Iris pigment epithelial cell (primary cell): Measurements from ENCODE around the gene CERS5.

ENCODE experiments used
- DNase-seq: peaks from one replicate; pipeline ENCODE4 v3.0.0-alpha.2; 2011; ENCODE audit warnings: low read depth

CERS5 gene

DNA sequence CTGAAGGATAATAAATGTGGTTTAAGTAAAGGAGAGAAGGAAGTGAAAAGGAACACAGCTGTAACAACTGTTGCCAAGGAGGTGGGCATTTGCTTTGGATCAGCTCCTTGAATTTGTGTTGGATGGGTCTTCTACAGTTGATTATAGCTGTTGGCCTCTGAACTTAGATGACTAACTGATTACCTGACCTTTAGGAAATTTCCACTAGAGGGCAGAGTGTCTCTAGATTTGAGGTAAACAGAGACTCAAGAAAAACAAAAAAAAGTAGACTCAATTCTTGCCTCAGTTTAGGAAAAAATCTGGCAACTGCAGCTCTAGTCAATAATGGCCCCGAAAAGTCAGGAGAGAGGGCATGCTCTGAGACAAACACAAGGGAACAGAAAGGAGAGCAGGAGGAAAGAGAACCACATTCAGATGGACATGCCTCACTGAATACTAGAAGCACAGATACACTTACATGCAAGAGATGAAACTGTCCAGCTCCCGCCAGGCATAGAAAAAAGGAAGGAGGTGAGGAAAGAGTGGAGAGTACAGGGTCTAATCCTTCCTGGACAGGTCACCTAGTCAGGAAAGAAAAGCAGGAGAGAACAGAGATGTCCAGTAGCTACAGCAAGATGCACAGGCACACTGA is 34.5 kb downstream of the CERS5 start:
- DNase-seq, result peak; percentile 18

DNA sequence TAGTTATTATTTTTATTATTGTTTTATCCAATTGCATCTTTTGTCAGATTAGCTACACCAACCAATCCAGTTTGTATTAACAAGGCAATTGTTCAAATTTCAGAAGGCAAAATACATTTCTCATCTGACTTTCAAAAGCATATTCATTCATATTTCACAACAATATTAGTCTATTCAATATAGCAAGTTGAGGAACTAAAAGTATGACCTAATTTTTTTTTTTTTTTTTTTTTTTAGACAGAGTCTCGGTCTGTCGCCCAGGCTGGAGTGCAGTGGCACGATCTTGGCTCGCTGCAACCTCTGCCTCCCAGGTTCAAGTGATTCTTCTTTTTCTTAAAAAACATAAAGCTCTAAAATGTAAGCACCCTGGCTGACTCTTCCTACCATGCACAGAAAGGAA is 37.9 kb downstream of the CERS5 start:
- DNase-seq, result no peak

DNA sequence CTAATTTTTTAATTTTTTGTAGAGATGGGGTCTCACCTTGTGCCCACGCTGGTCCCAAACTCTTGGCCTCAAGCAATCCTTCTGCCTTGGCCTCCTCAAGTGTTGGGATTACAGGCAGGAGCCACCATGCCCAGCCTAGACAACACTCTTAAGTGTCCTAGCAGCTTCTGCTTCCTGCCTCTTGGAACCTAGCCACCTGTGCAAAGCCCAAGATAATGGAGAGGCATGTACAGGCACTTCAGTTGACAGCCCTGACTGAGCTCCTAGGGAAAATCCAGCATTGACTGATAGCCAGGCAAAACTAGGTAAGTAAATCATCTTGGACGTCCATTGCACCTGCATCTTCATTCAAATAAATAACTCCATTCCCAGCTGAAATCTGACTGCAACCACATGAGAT is 39.6 kb downstream of the CERS5 start:
- DNase-seq, result no peak

DNA sequence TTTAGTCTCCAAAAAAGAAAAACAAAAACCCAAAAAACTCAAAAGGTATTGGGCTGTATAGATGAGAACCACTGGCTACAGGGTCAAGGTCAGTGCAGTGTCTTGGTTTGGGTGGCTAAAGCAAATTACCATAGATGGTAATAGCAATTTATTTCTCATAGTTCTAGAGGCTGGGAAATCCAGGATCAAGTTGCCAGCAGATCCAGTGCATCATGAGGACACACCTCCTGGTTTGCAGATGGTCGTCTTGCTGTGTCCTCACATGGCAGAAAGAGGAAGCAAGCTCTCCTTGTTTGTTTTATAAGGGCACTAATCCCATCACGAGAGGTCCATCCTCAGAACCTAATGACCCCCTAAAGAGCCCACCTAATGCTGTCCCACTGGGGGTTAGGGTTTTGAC is 44.0 kb downstream of the CERS5 start:
- peak; percentile 22 for DNase-seq

DNA sequence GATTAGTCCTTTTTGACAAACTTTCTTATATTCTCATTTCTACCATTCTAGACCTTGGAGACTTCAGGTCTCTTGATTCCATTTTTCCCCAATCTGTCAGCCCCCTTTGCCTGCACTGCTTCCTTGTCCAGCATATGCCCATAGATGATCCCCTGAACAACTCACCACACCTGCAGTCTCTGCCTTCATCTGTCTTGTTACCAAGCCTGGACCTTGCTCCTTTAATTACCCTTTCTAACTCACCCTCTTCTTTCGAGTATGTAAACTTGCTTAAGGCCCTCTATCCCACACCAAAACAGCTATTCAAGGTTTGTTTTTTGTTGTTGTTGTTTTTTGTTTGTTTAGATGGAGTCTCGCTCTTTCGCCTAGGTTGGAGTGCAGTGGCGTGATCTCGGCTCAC is 45.5 kb downstream of the CERS5 start:
- DNase-seq, result no peak

DNA sequence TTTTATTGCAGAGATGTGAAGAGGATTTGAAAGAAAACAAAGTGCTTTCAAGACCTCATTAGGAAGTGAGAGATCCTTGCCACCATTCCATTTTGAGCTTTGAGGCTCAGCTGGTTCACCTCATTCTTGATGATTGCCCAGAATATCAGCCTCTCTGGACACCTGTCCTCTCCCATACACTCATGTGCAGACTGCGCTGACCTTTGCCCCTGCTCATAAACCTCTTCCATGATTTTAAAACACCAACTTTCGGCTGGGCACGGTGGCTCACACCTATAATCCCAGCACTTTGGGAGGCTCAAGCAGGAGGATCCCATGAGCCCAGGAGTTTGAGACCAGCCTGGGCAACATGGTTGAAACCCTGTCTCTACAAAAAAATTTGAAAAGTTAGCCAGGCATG is 46.2 kb downstream of the CERS5 start:
- no peak for DNase-seq

DNA sequence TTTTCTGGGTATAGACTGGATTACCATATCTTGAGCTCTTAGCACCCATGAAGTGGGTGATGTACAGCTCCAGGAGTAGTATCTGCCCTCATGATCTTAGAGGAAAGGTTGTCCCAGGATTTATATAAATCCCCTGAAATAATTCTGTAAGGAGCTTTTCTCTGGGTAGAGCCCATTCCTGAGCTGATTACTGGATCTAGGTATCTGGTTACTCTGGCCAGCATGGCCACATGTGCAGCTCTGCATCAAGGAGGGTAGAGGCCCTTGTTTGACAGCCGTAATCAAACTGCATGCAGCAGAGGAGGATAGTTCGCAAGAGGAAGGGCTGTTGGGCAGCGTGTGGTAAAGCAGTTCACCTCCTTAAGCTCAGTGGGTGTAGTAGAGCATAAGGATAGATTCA is 46.6 kb downstream of the CERS5 start:
- DNase-seq, result no peak

DNA sequence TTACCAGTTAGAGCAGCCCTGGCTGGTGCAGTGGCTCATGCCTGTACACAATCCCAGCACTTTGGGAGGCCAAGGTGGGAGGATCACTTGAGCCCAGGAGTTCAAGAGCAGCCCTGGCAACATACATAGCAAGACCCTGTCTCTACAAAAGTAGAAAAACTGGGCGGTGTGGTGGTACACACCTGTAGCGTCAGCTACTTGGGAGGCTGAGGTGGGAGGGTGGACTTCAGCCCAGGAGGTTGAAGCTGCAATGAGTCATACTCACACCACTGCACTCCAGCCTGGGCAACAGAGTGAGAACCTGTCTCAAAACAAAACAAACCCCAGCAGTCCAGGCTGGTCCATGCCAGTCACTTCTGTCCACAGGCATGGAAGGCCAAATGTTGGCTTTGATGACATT is 47.8 kb downstream of the CERS5 start:
- DNase-seq, result no peak

DNA sequence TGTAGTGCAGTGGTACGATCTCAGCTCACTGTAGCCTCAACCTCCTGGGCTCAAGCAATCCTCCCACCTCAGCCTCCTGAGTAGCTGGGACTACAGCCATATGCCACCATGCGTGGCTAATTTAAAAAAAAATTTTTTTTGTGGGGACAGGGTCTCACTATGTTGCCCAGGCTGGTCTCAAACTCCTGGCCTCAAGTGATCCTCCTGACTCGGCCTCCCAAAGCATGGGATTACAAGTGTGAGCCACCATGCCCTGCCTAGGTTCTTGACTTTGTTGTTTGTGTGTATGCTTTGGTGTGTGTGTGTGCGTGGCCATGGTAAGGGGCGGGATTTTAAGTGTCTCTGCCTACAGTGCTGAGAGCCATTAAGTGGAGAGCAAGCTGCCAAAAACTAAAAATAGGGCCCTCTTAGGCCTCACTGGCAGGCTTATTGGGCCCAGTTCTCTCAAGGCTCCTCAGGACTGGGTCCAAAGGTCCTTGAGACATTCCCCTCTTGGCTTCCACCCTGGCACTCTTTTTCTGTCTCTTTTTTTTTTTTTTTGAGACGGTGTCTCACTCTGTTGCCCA is 50.0 kb downstream of the CERS5 start:
- DNase-seq, result no peak

DNA sequence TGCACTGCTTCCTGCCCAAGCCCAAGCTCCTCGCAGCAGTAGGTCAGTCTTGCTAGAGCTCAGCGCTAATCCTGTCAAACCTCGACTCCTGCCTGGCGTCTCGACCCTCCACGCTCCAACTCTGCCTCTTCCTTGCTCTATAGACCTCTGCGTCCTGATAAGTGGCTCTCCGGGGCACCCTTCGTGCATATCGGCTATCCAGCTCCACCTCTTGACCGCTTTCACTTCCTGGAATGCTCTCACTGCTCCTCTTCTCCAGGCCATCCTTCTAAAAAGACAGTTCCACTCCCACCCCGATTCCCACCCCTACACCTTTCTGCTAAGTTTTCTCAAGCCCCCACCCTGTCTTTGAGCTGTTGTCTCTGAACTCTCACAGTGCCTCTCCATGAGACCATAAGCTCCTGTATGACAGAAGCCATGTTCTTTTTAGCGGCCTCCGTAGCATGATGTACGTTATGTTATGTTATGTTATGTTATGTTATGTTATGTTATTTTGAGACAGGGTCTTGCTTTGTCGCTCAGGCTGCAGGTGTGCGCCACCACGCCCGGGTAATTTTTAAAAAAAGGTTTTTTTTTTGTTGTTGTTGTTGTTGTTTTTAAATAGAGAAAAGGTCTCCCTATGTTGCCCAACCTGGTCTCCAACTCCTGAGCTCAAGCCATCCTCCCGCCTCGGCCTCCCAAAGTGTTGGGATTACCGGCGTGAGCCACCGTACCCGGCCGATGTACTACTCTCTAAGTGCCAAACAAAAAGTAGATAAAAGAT is 54.5 kb downstream of the CERS5 start:
- no peak for DNase-seq

DNA sequence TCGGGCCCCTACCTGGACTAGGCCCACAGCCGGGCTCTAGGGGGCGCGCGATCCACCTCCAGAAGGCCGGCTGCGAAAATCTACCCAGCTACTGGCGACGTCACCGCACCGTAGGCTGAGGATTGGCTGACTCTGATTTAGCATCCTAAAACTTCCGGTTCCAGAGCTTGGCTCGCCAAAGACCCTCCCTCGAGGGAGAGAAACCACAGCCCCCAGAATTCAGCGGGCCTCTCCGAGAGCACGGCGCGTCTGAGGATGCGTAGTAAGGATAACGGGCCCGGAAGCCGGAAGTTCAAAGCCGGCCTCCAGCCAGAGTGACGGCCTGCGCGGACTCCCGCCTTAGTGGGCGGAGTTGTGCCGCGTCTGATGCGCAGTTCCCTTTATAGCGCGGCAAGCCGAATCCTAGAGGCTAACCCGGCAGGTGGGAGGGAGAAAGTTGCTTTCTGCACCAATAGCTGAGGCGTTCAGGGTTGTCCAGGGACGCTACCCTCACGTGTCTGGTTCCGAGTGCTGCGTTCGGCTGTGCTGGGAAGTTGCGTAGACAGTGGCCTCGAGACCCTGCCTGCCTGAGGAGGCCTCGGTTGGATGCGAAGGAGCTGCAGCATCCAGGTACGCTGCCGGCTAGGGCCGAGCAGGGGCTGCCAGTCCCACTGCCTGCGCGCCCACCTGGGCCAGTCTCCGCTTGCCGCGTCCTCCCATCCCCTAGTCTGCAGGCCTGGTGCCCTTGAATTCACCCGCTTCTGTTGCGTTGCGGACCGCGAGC is 55.3 kb downstream of the CERS5 start, which contains the start of gene COX14:
Gene COX14, plus strand, starts transcription at position 544 of the 763 bp plus-strand sequence. CDS start 7,808 bp downstream, outside the sequence.
- DNase-seq, result peak; percentile 100

DNA sequence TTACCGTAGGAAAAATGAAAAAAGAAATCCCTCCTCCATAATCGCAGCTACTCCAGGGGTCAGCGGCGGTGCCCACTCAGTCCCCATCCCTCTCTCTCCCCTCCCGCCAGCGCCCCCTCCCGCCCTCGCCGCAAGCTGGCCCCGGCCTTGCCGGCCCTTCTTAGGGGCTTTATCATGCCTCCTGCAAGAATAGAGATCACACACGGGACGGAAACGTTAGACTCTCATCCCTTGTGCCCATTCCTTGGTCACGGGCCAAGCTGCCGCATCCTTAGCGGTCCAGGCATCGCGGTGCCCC is 55.8 kb downstream of the CERS5 start:
- DNase-seq, result no peak

DNA sequence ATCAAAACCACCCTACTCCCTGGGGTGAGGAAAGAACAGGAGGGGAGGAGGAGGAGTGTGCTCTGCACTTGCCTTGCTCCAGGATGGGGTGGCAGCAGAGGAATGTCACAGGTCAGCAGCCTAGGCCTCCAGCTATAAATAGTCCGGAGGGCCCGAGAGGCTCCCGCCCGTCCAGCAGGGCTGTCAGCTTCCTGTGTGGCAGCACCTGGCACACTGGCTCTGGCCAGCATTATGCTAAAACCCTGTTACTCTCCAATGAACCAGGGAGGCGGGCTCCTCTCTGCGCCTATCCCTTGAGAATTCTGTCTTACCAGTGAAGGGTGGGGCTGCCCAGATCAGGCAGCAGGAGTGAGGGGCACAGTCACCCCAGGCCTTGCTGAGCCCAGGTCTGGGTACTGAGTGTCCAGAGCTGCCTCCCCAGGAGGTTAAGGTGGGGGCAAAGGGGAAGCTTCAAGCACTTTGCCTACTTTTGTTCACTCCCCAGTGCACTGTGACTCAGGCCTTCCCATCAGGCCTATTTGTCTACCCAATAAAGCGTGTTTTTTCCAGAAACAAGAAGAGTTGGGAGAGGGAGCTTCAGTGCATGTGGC is 56.3 kb downstream of the CERS5 start:
- peak; percentile 25 for DNase-seq

DNA sequence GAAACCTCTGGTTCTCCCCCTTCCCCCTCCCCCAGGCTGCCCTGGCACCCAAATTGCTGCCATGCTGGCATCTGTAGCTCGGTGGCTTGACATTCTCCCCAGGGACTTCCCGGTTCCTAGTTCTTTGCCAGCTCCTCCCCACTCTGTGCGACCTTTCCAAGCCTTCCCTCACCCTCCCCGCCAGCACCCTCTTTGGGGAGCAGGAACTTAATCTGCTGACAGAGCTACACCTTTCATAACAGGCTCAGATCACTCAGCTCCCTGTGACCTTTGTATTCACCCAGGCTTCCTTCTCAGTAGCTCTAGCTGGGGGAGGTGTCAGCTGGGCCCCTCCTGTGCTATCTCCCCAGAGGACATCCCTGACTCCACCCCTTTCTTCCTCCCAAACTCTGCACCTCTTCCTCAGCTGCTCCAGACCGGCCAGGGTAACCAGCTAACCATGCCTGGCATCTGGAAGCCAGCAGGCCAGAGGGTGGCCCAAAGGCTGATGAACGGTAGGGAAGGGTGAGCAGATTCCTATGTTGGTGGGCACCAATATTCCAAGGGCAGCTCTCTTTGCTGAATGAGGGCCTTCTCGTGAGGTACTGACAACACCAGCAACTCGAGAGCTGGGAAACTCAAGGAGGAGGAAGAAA is 56.9 kb downstream of the CERS5 start:
- DNase-seq, result no peak

DNA sequence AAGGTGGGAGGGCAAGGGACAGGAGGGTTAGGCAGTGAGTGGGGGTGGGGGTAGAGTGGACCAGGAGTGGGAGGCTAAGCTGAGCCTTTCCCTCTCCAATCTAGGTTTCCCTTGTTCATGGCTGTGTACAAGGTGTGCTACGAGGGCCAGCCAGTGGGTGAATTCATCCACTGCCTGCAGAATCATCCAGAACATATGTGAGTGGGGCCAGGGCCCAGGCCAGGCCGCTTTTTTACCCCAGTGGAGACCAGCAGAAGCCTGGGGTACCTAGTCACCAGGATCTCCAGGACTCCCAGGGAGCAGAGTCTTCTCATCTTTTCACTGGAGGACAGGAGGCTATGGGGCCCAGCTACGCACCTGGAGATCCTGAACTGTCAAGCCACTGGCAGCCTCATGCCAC is 57.9 kb downstream of the CERS5 start:
- no peak for DNase-seq

DNA sequence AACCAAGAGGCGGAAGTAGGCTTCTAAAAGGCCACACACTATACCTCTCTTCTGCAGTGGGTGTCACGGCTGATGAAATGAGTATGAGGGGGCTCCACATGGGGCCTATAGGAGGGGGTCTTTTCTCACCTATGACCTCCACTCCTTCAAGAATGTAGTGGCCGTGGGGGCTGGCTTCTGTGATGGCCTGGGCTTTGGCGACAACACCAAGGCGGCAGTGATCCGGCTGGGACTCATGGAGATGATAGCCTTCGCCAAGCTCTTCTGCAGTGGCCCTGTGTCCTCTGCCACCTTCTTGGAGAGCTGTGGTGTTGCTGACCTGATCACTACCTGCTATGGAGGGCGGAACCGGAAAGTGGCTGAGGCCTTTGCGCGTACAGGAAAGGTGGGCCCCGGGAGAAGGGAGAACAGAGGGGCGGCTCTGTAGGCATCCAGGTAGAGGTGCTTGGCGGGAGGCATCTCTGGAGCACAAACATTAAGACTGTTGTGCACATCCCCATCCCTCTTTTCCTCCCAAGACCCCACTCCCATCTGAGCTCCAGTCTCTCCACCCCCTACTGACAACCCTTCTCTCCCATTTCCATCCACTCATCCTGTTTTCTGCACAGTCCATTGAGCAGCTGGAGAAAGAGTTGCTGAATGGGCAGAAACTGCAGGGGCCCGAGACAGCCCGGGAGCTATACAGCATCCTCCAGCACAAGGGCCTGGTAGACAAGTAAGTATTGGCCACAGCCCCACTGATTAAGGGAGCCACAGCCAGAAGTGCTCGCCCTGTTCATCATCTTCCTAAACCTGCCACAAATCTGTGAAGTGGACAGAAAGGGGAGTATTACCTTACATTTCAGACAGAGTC is 59.5 kb downstream of the CERS5 start:
- DNase-seq, result no peak

DNA sequence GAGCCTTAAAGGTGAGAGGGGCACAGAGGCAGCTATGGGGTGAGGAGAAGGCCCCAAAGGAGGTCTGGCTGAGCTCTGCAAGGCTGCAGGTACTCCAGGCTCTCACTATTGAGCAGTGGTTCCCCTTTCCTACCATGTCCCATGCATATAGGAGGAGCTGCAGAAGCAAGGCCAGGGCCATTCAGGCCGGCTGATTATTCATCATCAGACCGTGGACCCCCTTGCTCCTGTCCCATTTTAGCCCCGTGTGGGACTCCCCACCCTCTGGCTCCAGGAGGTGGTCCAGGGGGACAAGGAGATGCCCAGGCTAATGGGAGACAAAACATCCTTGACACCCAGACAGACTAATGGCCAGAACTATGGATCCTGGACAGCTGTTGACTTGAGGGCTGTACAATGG is 60.3 kb downstream of the CERS5 start:
- DNase-seq, result no peak

DNA sequence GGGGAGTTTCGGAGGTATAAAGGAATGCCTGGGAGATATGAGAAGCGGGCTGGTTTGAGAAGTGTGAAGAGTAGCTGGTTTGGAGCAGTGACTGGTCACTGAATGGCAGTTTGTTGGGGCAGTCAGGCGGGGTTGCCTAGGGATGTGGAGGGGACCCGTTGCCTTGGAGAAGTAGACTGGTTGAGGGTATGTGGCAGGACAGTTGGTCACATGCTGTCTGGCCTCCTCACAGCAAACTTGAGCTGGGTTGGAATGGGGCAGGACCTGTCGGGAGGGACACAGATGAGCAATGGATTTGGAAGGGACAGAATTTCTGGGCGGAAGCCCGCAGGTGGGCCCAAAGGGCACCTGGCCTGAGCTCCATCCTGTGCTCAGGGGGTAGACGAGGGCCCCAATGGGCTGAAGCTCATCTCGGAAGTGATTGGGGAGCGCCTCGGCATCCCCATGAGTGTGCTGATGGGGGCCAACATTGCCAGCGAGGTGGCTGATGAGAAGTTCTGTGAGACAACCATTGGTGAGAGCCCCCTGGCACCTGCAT is 61.2 kb downstream of the CERS5 start:
- no peak for DNase-seq

DNA sequence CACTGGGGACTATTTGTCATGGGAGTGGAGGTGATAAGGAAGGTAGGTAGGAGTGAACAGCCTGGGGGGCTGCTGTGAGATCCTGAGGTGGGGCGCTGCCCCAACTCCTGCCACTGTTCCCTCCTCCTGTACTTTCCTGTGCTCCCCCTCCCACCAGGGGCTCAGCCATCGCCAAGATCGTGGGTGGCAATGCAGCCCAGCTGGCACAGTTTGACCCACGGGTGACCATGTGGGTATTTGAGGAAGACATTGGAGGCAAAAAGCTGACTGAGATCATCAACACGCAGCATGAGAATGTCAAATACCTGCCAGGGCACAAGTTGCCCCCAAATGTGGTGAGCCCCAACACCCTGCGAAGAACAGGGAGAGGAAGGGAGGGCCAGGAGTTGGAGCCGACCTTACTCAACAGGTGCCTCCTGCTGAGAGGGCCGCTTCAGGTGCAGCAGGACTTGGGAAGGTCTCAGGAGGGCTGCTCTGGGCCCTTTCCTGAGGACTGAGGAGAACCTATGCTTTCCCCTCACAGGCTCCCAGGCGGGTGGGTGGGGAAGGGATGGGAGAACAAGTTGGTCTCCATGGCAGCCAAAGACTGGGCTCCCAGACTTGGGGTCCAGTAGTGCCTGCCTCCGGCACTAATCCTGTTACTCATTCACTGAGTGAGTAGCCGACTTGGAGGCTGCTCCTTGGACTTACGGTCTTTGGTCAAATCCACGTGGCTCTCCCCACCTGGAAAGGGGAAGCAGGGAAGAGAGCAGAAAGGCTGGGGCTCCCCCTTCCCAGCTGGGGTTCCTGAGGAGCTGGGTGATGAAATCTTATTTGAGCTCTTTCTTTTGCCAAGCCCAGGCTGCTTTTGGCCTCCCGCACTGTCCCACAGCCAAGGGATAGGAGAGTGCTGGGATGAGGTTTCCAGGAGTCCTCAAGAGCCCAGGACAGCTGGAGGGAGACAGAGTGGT is 62.5 kb downstream of the CERS5 start:
- no peak for DNase-seq
